Measurements from ENCODE around the gene ST3GAL5. TPM values are rescaled to one million over a fixed set of nuclear protein-coding genes. Genes with fewer than 3 reads are reported as not detected.

ST3GAL5 gene
- total and polyA plus RNA-seq, 7 donors, result 2.8 to 24.2 (median 16.1) TPM

DNA sequence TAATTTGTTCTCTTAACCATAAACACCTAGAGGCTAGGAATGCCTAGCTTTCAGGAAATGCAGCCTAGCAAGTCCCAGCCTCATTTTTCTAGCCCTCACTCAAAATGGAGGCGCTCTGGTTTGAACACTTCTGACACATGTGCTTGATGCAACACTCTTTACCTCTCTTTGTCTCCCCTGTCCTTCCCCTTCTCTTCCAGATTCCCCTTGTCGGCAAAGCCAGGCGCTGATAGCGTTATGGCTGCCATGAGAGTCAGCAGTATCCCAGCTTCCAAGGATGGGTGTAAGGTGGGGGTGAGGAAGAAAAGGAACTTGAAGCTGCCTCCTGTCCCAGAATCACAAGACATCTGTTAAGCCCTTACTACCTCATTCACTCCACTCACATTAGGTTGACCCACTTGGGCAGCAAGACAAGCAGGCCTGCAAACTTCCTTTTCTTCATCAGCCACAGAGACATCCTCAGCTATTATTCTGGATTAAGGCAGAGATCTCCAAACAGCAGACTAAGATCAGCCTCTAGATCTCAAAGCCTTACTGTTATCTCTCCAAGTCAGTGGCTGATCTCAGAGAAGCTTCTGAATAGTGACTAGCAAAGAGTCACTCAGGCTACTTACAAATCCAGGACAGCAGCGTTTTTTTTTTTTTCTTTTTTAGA, 1.9 kb upstream of the ST3GAL5 start:
- TF ChIP-seq POLR2AphosphoS5 (IDR thresholded peaks at IDR 0.05) (no peak), POLR2A (IDR thresholded peaks at IDR 0.05) (no peak), EP300 (IDR thresholded peaks at IDR 0.05) (no peak)
- TF ChIP-seq, protein P1, sequence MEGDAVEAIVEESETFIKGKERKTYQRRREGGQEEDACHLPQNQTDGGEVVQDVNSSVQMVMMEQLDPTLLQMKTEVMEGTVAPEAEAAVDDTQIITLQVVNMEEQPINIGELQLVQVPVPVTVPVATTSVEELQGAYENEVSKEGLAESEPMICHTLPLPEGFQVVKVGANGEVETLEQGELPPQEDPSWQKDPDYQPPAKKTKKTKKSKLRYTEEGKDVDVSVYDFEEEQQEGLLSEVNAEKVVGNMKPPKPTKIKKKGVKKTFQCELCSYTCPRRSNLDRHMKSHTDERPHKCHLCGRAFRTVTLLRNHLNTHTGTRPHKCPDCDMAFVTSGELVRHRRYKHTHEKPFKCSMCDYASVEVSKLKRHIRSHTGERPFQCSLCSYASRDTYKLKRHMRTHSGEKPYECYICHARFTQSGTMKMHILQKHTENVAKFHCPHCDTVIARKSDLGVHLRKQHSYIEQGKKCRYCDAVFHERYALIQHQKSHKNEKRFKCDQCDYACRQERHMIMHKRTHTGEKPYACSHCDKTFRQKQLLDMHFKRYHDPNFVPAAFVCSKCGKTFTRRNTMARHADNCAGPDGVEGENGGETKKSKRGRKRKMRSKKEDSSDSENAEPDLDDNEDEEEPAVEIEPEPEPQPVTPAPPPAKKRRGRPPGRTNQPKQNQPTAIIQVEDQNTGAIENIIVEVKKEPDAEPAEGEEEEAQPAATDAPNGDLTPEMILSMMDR (IDR thresholded peaks at IDR 0.05), result no peak
- WGBS, 2 donors, result 85 to 92% methylated on average over 5 of the region's 5 CpGs
- H3K27ac ChIP-seq, result peak overlapping the region; percentile 83 to 85 (median 84)

GRCh38 chr2:85889627-85890281, 964 bp upstream of the ST3GAL5 start:
- peak overlapping the region; percentile 83 to 85 (median 84) for H3K27ac ChIP-seq
- 10 to 37% methylated on average over 22 of the region's 22 CpGs for WGBS, 2 donors
- intact Hi-C loops (cut with DNase I), result loop anchor here (1.0 to 10.0 kb wide), 4 partner anchors 62 to 155 kb away; no protein-coding TSS in a partner anchor
- H3K4me1 ChIP-seq, result peaks cover 0 to 39% (median 29%) of the 10 kb centered on the region in 4 donors
- H3K9me3 ChIP-seq, result no peaks in the 10 kb centered on the region
- H3K36me3 ChIP-seq, result no peaks in the 10 kb centered on the region
- peak overlapping the region; percentile 56 to 85 (median 78) for H3K4me3 ChIP-seq
- H3K27me3 ChIP-seq, result no peaks in the 10 kb centered on the region
- DNase-seq, result no peak
- no peak for TF ChIP-seq POLR2A (IDR thresholded peaks at IDR 0.05)
- TF ChIP-seq POLR2AphosphoS5 (IDR thresholded peaks at IDR 0.05), result no peak
- TF ChIP-seq EP300 (IDR thresholded peaks at IDR 0.05), result no peak
- TF ChIP-seq, protein P1 (IDR thresholded peaks at IDR 0.05), result no peak

More for the DNA sequence above, 1.9 kb upstream of the ST3GAL5 start:
- no peak overlapping the region for H3K4me3 ChIP-seq
- intact Hi-C loops (cut with DNase I), result no loop called here
- no peak for DNase-seq
- no peaks in the 10 kb centered on the region for H3K27me3 ChIP-seq
- H3K36me3 ChIP-seq, result no peaks in the 10 kb centered on the region
- peaks cover 0 to 39% (median 29%) of the 10 kb centered on the region in 4 donors for H3K4me1 ChIP-seq
- no peaks in the 10 kb centered on the region for H3K9me3 ChIP-seq

DNA sequence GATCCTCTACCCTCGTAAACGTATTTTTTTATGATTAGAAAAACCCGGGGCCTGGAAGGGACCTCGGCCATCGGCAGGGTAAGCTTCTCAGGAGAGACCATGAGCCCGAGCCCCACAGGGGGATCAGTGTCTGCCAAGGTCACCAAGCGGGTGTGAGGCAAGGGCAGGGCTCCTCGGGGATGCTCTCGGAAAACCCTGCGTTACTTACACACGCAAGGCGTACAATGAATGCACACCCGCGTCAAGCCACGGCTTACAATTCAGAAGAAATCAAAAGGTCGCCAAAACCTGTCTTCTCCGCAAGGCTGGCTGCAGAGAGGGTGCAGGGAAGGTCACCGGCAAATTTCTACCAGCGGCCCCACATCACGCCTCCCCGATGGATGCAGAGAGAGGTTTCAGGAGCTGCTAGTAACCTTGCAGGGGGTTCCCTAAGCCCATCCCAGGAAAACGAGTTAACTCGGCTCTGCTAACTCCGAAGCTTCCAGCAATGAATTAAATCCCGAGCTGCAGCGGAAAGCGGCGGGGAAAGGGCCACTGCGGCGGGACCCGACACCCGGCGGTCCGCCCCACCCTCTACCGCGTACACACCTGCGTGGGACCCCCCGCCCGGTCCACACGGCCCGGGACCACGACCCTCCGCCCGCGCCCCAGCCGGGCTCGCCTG, 638 bp downstream of the ST3GAL5 start:
- Histone ChIP-seq H3K27me3 (no peaks in the 10 kb centered on the region), H3K4me1 (peaks cover 0 to 39% (median 29%) of the 10 kb centered on the region in 4 donors), H3K4me3 (peak overlapping the region; percentile 56 to 85 (median 78)), H3K27ac (peak overlapping the region; percentile 83 to 85 (median 84)), H3K9me3 (no peaks in the 10 kb centered on the region), H3K36me3 (no peaks in the 10 kb centered on the region)
- DNase-seq, result peak; percentile 75
- WGBS, 2 donors, result 1% methylated on average over 47 of the region's 47 CpGs
- intact Hi-C loops (cut with DNase I), result loop anchor here (1.0 to 10.0 kb wide), 4 partner anchors 89 to 153 kb away; no protein-coding TSS in a partner anchor
- no peak for TF ChIP-seq POLR2A (IDR thresholded peaks at IDR 0.05)
- no peak for TF ChIP-seq EP300 (IDR thresholded peaks at IDR 0.05)
- TF ChIP-seq, protein P1 (IDR thresholded peaks at IDR 0.05), result peak in 1 of 4 experiments; percentile 7
- TF ChIP-seq POLR2AphosphoS5 (IDR thresholded peaks at IDR 0.05), result peak in 1 of 4 donors; percentile 0

DNA sequence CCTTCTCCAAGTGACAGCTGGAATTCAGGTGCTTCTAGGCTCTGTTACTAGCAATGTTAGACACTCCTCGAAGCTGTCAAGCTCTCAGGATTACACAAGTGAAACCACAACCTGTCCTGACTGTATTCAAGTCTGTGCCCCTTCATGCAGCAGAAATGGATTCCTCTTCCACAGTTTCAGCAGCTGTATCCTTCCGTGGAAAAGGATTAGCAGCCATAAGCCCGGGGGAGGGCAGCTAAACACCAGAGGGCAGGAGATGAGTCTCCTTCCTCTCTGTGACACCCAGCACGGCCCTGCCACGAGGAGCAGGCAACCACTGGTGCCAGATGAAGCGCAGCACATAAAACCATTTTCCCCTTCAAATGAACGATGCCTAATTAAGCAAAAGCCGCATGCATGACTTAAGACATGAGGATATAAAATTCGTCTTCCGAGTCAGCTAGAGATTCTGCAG, 1.2 kb downstream of the ST3GAL5 start:
- 2 to 3% methylated on average over 10 of the region's 10 CpGs for WGBS, 2 donors
- intact Hi-C loops (cut with DNase I), result loop anchor here (1.0 to 10.0 kb wide), 5 partner anchors 90 to 191 kb away; no protein-coding TSS in a partner anchor
- H3K4me3 ChIP-seq, result peak overlapping the region; percentile 56 to 85 (median 78)
- DNase-seq, result peak; percentile 86
- TF ChIP-seq EP300 (IDR thresholded peaks at IDR 0.05), result no peak
- peak in 2 of 4 donors; percentile 10 to 27 for TF ChIP-seq POLR2AphosphoS5 (IDR thresholded peaks at IDR 0.05)
- TF ChIP-seq POLR2A (IDR thresholded peaks at IDR 0.05), result no peak
- TF ChIP-seq, protein P1 (IDR thresholded peaks at IDR 0.05), result no peak
- no peaks in the 10 kb centered on the region for H3K9me3 ChIP-seq
- H3K36me3 ChIP-seq, result no peaks in the 10 kb centered on the region
- H3K4me1 ChIP-seq, result peaks cover 0 to 39% (median 29%) of the 10 kb centered on the region in 4 donors
- H3K27me3 ChIP-seq, result no peaks in the 10 kb centered on the region
- peak overlapping the region; percentile 83 to 85 (median 84) for H3K27ac ChIP-seq

Data from sigmoid colon (tissue), 7 donors.